NCI-H526 (cell line): ENCODE measurements around the gene STK32C.

ENCODE experiments used
- DNase-seq, 2 experiments: peaks; one replicate each; lab custom pipeline; 2025; lab: John Stamatoyannopoulos, UW

STK32C gene

GRCh38 chr10:132307823-132308586 lies at the start of gene STK32C:
Gene STK32C, minus strand, starts transcription at chr10:132307950. Its CDS starts 117 bp downstream, at chr10:132307833.
- peak; percentile 24 to 90 for DNase-seq

DNA sequence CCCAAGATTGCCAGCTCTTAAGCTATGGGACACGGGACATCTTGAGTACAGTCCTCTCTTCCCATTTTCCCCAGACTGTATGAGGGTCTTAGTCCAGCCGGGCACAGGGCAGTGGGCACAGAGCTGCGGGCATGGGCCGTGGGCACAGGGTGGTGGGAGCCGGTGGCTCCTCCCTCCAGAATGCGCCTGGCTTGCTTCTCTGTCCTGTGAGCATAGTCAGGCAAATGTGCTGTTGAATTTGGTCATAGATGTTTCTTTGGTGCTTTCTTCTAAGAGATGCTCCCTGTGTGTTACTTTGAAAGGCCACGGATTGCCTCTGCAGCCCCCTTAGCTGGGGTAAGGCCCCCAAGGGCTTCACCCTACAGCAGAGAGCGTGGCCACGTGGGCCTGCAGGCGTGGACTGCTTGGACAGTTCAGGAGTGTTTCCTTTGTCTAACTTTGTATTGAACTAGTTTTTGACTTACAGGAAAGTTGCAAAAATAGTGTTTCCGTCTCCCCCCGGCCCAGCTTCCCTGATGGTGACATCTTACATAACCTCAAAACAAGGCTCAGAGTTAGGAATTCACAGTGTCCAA lies 49.0 kb upstream of the STK32C start:
- no peak for DNase-seq

- DNase-seq = no peak
Measured at GRCh38 chr10:132355754-132356153, 48.0 kb upstream of the STK32C start.

- DNase-seq = no peak
Measured at GRCh38 chr10:132355297-132355696, 47.5 kb upstream of the STK32C start.

- no peak for DNase-seq
Measured at GRCh38 chr10:132354356-132355094, 46.8 kb upstream of the STK32C start.

- DNase-seq = no peak
Measured at GRCh38 chr10:132353456-132354355, 46.0 kb upstream of the STK32C start.

DNA sequence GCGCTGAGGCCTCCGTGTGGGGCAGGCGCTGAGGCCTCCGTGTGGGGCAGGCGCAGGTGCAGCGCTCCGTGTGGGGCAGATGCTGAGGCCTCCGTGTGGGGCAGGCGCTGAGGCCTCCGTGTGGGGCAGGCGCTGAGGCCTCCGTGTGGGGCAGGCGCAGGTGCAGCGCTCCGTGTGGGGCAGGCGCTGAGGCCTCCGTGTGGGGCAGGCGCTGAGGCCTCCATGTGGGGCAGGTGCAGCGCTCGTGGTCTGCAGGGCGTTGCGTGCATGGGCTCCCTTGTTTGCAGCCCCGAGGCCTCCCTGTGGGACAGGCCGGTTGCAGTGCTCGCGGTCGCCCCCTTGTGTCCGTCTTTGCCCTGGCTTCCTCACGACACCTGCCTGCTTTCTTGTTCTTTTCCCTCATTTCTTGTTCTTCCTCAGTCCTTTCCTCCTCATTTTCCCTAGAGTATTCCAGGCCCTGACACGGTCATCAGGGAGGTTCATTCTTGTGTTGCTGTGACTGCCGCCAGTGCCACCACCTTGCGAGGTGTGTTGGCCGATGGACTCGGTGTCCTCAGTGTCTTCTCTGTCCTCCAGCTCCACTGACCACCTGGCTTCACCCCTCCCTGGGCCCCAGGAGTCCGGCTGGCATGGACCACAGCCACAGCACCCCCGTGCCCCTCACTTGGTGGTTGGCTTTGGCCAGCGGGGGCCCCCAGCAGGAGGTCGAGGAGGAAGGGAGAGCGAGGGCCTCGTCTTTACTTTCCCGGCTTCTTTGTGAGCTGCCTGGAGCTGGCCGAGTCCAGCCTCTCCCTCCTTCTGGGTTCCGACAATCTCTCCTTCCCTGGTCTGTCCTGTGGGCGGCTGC lies 44.9 kb upstream of the STK32C start:
- peak; percentile 13 to 65 for DNase-seq

GRCh38 chr10:132351611-132352010 lies 43.9 kb upstream of the STK32C start:
- no peak for DNase-seq

DNA sequence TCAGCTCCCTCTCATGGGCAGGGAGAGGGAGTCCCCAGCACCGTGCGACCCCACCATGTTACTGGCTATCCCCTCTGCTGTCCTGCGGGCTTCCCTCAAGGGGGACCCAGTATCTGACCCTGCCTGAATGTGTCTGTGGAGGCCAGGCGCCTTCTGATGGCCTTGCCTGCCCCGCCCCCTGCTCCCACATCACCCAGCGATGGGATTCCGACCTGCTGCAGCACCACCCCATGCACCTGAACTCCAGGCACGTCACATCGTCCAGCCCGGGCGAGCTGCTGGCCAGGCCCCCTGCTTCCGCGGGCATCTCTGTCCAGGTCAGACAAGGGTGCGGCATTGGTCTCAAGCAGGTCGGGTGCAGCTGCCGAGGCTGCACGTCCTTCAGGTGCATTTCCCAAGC lies 43.2 kb upstream of the STK32C start:
- DNase-seq = no peak

GRCh38 chr10:132350391-132350790 lies 42.6 kb upstream of the STK32C start:
- DNase-seq = no peak

DNA sequence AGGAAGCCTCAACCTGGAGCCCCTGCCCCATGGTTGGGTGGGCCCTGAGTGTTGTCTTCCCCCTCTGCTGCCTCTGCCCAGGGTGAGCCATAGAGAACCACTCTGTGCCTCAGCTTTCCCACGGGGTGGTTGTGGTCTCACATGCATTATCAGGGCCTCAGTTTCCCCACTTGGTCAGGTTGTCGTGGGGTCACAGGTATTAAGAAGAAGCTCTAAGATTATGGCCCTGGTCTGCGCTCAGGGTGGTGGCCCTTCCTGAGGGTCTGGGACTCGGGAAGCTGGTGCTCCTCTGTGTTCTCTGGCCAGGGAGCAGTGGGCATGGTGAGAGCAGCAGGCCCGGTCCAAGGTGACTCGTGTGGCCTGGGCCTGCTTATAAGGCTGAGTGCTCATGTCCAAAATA lies 42.0 kb upstream of the STK32C start:
- no peak for DNase-seq

- DNase-seq = no peak
Measured at GRCh38 chr10:132347931-132348267, 40.1 kb upstream of the STK32C start.

DNA sequence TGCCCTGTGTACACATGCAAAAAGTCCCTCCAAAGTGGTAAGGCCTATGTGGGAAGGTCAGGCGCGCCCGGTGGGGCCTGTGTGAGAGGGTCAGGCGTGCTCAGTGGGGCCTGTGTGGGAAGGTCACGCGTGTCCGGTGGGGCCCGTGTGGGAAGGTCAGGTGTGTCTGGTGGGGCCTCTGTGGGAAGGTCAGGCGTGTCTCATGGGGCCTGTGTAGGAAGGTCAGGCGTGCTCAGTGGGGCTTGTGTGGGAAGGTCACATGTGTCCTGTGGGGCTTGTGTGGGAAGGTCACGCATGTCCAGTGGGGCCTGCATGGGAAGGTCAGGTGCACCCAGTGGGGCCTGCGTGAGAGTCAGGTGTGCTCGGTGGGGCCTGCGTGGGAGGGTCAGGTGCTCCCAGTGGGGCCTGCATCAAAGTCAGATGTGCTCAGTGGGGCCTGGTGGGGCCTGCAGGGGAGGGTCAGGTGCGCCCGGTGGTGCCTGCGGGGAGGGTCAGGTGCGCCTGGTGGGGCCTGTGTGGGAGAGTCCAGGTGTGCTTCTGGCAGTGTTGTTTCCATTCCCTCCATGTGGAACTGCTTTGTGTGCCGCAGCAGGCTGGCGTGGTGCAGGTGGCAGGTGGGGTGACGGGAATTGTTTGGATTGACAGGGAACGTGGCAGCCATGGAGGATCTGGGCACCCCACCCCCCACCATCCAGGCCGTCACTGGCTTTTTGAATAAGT lies 39.6 kb upstream of the STK32C start:
- no peak for DNase-seq

DNA sequence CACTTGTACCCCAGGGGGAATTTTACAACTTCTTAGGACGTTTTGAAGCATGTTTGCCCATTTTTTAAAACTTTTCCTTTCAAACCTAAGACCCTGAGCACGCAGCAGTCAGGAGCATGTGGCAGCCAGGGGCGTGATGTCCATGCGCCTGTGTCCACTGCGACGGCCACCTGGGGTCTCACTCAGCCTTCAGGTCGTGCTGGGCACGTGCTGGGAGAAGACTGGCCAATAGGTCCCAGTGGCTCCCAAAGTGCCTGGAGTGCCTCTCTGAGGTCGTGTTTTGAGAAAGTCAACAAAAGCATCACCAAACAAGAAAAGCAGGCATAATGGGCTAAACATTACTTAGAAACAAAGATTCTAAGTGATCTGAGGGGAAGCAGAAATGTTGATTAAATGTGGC lies 39.1 kb upstream of the STK32C start:
- no peak for DNase-seq

- no peak for DNase-seq
Measured at GRCh38 chr10:132345345-132345744, 37.6 kb upstream of the STK32C start.

GRCh38 chr10:132344386-132344785 lies 36.6 kb upstream of the STK32C start:
- no peak for DNase-seq

DNA sequence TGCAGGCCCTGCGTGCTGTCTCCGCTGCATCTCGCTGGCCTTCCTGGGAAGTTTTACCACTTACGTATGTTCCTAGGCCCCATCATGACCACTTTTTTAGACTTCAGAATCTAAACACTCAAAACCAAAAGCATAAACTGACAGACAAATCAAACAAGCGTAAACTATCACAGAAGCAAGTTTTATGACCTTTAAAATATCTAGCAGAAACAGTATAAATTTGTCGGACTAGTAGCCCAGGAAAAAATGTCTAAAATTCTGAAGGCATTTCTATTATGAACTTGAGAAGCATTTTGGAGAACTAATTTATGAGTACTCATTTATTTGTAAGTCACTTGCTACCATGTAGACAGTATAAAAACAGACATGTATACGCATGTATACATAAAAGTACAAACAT lies 34.8 kb upstream of the STK32C start:
- DNase-seq = no peak

GRCh38 chr10:132341781-132342180 lies 34.0 kb upstream of the STK32C start:
- no peak for DNase-seq

DNA sequence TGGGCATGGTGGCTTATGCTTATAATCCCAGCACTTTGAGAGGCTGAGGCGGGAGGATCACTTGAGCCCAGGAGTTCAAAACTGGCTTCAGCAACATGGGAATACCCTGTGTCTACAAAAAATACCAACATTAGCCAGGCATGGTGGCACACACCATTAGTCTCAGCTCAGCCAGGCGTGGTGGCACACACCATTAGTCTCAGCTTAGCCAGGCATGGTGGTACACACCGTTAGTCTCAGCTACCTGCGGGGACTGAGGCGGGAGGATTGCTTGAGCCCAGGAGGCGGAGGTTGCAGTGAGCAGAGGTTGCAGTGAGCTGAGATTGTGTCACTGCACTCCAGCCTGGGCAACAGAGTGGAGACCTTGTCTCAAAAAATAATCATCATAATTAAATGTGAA lies 33.3 kb upstream of the STK32C start:
- DNase-seq = no peak

DNA sequence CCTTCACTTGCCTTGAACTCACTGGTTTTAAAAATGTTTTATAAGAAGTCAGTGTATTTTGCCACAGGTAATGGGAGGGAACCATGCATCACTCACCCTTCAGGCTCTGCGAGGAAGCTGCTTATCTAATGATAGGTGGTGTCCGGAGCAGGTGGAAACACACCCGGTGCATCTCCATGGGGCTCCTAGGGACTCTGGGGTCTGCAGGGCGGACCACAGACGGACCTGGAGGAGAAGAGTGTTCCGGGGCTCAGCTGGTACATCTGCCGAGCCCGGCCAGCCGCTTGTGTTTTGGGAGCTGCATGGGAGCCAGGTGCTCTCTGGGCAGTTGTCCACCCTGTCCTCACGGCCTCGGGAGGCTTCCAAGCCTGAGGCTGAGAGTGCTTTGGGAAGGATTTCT lies 31.5 kb upstream of the STK32C start:
- no peak for DNase-seq

DNA sequence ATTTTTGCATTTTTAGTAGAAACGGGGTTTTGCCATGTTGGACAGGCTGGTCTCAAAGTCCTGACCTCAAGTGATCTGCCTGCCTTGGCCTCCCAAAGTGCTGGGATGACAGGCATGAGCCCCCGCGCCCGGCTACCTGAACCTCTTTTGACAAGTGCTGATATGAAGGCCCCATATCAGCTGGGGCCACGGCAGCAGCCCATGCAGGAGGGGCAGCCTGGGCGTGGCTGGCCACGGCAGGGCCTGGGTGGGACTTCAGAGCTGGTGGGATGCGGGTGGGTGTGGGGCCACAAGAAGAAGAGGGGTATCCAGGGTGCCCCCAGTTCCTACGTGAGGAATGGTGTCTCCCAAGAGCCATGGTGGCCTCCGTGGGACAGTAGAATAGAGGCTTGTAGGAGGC lies 31.1 kb upstream of the STK32C start:
- DNase-seq = no peak
